Stimulated activated naive CD8-positive, alpha-beta T cell treated with anti-CD3 and anti-CD28 coated beads, Interleukin-15, amount 100 ng/mL, for 72 hours (primary cell): ENCODE data around the gene GSE1.

Source experiments
- ATAC-seq: fragments of 150-1000 bp; cut with Tn5 transposase; 2 replicates; pipeline ENCODE4 v1.10.0; 2021; ENCODE audit warnings: mild to moderate bottlenecking, moderate library complexity
- DNase-seq, 2 donors: peaks; one replicate each; pipeline ENCODE4 v3.0.0; 2021 to 2022
- H3K27ac Mint-ChIP-seq, 2 donors: one replicate each; pipeline ENCODE4 v1.8.0; 2022; ENCODE audit warnings: mild to moderate bottlenecking in 2 of 2, mixed read lengths in 2 of 2, moderate library complexity in 2 of 2
- H3K27me3 Mint-ChIP-seq: one replicate; pipeline ENCODE4 v1.8.0; 2022; ENCODE audit warnings: mixed read lengths
- H3K4me1 Mint-ChIP-seq: one replicate; pipeline ENCODE4 v1.8.0; 2022; ENCODE audit warnings: mild to moderate bottlenecking, mixed read lengths
- H3K4me3 Mint-ChIP-seq, 2 donors: one replicate each; pipeline ENCODE4 v1.8.0; 2022; ENCODE audit warnings: mild to moderate bottlenecking in 2 of 2, mixed read lengths in 2 of 2, moderate library complexity in 1 of 2
- H3K9me3 Mint-ChIP-seq, 2 donors: one replicate each; pipeline ENCODE4 v1.8.0; 2022; ENCODE audit warnings: mixed read lengths in 2 of 2

The GSE1 gene

DNA sequence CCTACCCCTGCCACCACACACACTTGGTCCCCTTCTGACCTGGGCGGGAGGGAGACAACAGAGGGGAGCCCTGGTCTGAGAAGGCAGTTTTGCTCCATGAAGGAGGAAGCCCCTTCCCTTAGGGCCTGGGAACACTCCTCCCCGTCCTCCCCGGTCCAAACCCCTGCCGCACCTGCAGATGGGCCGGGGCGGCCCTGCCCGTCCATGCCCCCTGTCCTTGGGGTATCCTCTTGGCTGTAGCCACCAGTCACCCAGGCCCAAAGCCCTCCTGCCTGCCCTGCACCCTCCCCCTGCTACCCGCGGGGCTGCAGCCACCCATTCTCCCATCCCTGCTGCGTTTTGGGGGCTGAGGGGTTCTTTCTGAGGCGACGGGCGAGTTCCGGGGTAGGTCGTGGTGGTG lies 33.9 kb downstream of the GSE1 start:
- ATAC-seq (peak; percentile 7), DNase-seq (no peak)
- H3K27me3 Mint-ChIP-seq = no peaks in the 10 kb centered on the region
- H3K4me3 Mint-ChIP-seq = no peak overlapping the region
- H3K27ac Mint-ChIP-seq = no peak overlapping the region
- H3K9me3 Mint-ChIP-seq = no peaks in the 10 kb centered on the region
- peaks cover 40% of the 10 kb centered on the region for H3K4me1 Mint-ChIP-seq

DNA sequence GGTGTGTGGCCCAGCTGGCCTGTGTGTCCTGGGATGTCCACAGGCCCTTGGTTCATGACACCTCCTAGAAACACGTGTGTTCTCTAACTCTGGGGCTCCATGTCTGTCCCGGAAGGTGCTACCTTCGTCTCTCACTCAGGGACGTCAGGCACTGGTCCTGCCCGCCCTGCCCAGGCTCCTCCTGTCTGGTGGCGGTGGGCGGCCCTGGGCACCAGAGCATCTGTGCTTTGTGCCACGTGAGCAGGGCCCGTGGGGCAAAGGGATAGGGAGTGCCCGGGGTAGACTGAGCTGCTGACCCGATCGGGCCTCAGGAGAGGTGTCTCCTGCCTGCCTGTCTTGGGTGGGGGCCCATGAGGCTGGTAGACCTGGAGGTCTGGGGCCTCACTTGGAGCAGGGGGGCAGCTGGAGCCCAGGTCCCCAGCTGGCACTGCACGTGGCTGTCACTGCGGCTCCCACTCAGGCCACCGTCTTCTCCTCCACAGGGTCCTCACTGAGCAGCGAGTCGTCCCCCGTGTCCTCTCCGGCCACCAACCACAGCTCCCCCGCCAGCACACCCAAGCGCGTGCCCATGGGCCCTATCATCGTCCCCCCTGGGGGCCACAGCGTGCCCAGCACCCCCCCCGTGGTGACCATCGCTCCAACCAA lies 35.1 kb downstream of the GSE1 start:
- H3K27ac Mint-ChIP-seq = no peak overlapping the region
- H3K9me3 Mint-ChIP-seq = no peaks in the 10 kb centered on the region

DNA sequence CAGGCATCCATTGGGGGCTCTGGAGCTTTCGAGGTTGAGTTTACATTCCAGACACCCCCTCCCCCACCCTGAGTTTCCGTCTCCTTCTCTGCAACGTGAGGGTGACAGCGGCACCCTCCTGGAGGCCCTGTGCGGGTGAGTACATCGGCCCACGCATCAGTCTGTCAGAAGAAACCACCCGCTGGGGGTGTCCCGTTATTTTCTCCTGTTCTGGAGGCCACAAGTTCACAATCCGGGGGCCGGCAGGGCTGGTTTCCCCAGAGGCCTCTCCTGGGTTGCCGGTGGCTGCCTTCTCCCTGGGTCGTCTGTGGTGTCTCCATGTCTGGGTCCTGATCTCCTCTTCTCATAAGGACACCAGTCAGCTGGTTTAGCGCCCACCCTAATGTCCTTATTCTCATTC lies 35.7 kb downstream of the GSE1 start:
- ATAC-seq = no peak
- Mint-ChIP-seq H3K4me1 (peaks cover 48% of the 10 kb centered on the region), H3K27me3 (no peaks in the 10 kb centered on the region), H3K27ac (no peak overlapping the region), H3K9me3 (no peaks in the 10 kb centered on the region), H3K4me3 (no peak overlapping the region)
- DNase-seq = no peak

More for the DNA sequence above, 35.1 kb downstream of the GSE1 start:
- DNase-seq (no peak), ATAC-seq (no peak)
- H3K4me1 Mint-ChIP-seq = peaks cover 49% of the 10 kb centered on the region
- no peak overlapping the region for H3K4me3 Mint-ChIP-seq
- no peaks in the 10 kb centered on the region for H3K27me3 Mint-ChIP-seq

GRCh38 chr16:85649411-85650134 lies 36.5 kb downstream of the GSE1 start:
- Mint-ChIP-seq H3K27ac (no peak overlapping the region), H3K27me3 (no peaks in the 10 kb centered on the region), H3K9me3 (no peaks in the 10 kb centered on the region), H3K4me3 (no peak overlapping the region), H3K4me1 (peaks cover 40% of the 10 kb centered on the region)
- ATAC-seq = no peak
- DNase-seq = no peak

DNA sequence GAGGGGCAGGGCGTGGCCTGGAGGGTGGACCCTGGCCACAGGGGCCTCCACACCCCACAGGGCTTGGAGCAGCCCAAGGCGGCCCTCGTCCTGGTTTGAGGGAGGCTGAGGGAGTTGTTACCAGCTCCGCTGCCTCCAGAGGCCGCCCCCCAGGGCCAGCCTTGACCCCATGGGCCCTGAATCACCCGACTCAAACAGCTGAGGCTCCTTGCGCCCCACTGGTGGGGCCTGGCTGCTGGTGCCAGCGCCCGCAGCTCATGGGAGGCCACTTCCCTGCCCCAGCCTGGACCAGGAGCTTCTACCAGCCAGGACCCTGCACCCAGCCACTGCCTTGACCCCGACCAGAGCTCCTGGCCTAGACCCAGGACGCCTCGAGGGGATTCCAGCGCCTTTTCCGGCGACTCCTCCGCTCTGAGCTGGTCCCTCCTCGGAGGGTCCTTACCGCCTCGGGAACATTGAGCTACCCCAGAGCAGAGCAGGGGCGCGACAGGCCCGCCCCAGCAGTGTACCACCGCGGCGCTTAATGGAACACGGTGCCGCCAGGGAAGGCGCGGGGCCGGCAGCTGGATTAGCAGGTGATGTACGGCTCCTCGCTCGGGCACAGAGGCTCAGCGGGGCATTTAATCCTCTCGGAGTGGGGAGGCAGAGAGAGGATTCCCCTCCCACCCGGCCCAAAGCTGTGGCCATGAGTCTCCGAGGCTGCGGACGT lies 37.2 kb downstream of the GSE1 start:
- Mint-ChIP-seq H3K27ac (no peak overlapping the region), H3K27me3 (no peaks in the 10 kb centered on the region), H3K9me3 (no peaks in the 10 kb centered on the region), H3K4me1 (peaks cover 33% of the 10 kb centered on the region), H3K4me3 (no peak overlapping the region)
- DNase-seq = no peak
- no peak for ATAC-seq

GRCh38 chr16:85650844-85651628 lies 37.9 kb downstream of the GSE1 start:
- H3K27ac Mint-ChIP-seq = no peak overlapping the region
- no peaks in the 10 kb centered on the region for H3K9me3 Mint-ChIP-seq
- no peak for ATAC-seq
- H3K4me3 Mint-ChIP-seq = no peak overlapping the region
- no peak for DNase-seq
- no peaks in the 10 kb centered on the region for H3K27me3 Mint-ChIP-seq
- peaks cover 32% of the 10 kb centered on the region for H3K4me1 Mint-ChIP-seq

GRCh38 chr16:85651629-85652430 lies 38.7 kb downstream of the GSE1 start:
- DNase-seq (no peak), ATAC-seq (peak; percentile 6)
- Mint-ChIP-seq H3K4me1 (peaks cover 32% of the 10 kb centered on the region), H3K9me3 (no peaks in the 10 kb centered on the region), H3K27ac (no peak overlapping the region), H3K27me3 (no peaks in the 10 kb centered on the region), H3K4me3 (no peak overlapping the region)

GRCh38 chr16:85652431-85653221 lies 39.5 kb downstream of the GSE1 start:
- ATAC-seq = peak; percentile 56
- DNase-seq = no peak
- H3K27ac Mint-ChIP-seq = peak overlapping the region in 1 of 2 donors; percentile 59
- no peak overlapping the region for H3K4me3 Mint-ChIP-seq
- no peaks in the 10 kb centered on the region for H3K9me3 Mint-ChIP-seq
- H3K4me1 Mint-ChIP-seq = peaks cover 32% of the 10 kb centered on the region
- no peaks in the 10 kb centered on the region for H3K27me3 Mint-ChIP-seq

GRCh38 chr16:85653290-85653891 lies 40.3 kb downstream of the GSE1 start:
- Mint-ChIP-seq H3K27me3 (no peaks in the 10 kb centered on the region), H3K4me1 (peaks cover 27% of the 10 kb centered on the region), H3K4me3 (no peak overlapping the region), H3K9me3 (no peaks in the 10 kb centered on the region), H3K27ac (no peak overlapping the region)
- no peak for ATAC-seq
- DNase-seq = no peak

DNA sequence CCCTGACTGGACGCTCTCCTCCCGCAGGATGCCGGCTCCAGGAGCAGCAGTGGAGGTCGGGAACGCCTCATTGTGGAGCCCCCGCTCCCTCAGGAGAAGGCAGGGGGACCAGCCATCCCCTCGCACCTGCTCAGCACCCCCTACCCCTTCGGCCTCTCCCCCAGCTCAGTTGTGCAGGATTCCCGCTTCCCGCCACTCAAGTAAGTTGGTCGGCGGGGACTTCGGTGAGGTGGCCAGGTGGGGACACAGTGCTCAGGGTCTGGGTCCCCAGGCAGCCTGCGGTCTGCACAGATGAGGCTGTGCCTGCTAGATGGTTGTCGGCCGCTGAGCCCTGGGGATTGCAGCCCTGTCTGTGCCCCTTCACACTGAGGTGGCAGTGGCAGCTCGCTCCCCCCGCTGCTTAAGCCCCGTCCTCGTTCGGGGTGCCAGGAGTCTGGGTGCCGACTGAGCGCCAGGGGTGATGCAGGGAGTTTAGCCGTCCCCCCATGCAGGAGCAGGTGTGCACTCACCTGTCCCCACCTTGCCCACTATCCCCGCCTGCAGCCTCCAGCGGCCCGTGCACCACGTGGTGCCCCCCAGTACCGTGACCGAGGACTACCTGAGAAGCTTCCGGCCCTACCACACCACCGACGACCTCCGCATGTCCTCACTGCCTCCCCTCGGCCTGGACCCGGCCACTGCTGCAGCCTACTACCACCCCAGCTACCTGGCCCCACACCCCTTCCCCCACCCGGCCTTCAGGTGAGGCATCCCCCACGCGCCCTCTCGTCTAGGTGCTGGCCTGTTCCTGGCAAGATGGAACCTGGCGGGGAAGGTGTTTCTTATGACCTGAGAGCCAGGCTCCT lies 41.4 kb downstream of the GSE1 start:
- DNase-seq (no peak), ATAC-seq (no peak)
- no peak overlapping the region for H3K4me3 Mint-ChIP-seq
- no peaks in the 10 kb centered on the region for H3K9me3 Mint-ChIP-seq
- no peaks in the 10 kb centered on the region for H3K27me3 Mint-ChIP-seq
- H3K27ac Mint-ChIP-seq = no peak overlapping the region
- peaks cover 16% of the 10 kb centered on the region for H3K4me1 Mint-ChIP-seq

- peaks cover 17% of the 10 kb centered on the region for H3K4me1 Mint-ChIP-seq
- no peaks in the 10 kb centered on the region for H3K9me3 Mint-ChIP-seq
These were observed 42.4 kb downstream of the GSE1 start for GRCh38 chr16:85655216-85656129.

More at GRCh38 chr16:85655216-85656129, 42.4 kb downstream of the GSE1 start:
- Mint-ChIP-seq H3K27me3 (no peaks in the 10 kb centered on the region), H3K27ac (peak overlapping the region in 1 of 2 donors; percentile 92), H3K4me3 (no peak overlapping the region)
- no peak for DNase-seq
- ATAC-seq = no peak
